Neutrophil (primary cell): ENCODE data around the gene PRLH.
"Not testable (repeated sequence)": the region's sequence is repeated elsewhere in the genome, so short reads cannot be mapped to it uniquely, and the experiment has no call there.

Experiments used
- H3K27ac ChIP-seq: fragments of 200-600 bp; sonication (generic); 2 replicates; pipeline ENCODE4 v1.5.1; 2016; ENCODE audit warnings: mild to moderate bottlenecking, moderate library complexity
- H3K27me3 ChIP-seq: fragments of 200-600 bp; sonication (generic); 2 replicates; pipeline ENCODE4 v1.6.0; 2016; ENCODE audit warnings: mild to moderate bottlenecking
- H3K36me3 ChIP-seq: fragments of 200-600 bp; sonication (generic); 2 replicates; pipeline ENCODE4 v1.5.1; 2017
- H3K4me1 ChIP-seq, 2 experiments: fragments of 200-600 bp in 1 of 2; sonication (generic) in 1 of 2; 1 replicate in 1 of 2; 2 replicates in 1 of 2; pipeline versions ENCODE4 v1.5.1 to v1.6.1; 2013 to 2016; ENCODE audit warnings: low read depth in 1 of 2, low read length in 1 of 2, mild to moderate bottlenecking in 1 of 2, moderate library complexity in 1 of 2; ENCODE audit not compliant: control insufficient read depth in 1 of 2, insufficient read depth in 1 of 2
- H3K4me3 ChIP-seq, 2 experiments: fragments of 200-600 bp in 1 of 2; sonication (generic) in 1 of 2; 1 replicate in 1 of 2; 2 replicates in 1 of 2; pipeline ENCODE4 v1.5.1; 2013 to 2016; ENCODE audit warnings: low read depth in 1 of 2, low read length in 1 of 2, mild to moderate bottlenecking in 1 of 2, moderate library complexity in 1 of 2
- H3K9me3 ChIP-seq: fragments of 200-600 bp; sonication (generic); 2 replicates; pipeline ENCODE4 v1.5.1; 2016
- CTCF ChIP-seq: fragments of 200-600 bp; sonication (generic); IDR thresholded peaks from 2 replicates; pipeline ENCODE4 v1.5.1; 2016; ENCODE audit warnings: antibody characterized with exemption

PRLH gene

GRCh38 chr2:237593036-237593435 is 26.7 kb downstream of the PRLH start:
- H3K9me3 ChIP-seq = no peaks in the 10 kb centered on the region
- no peaks in the 10 kb centered on the region for H3K4me1 ChIP-seq
- no peak for TF ChIP-seq CTCF
- H3K36me3 ChIP-seq = no peaks in the 10 kb centered on the region
- no peak overlapping the region for H3K4me3 ChIP-seq
- H3K27me3 ChIP-seq = peaks cover 23% of the 10 kb centered on the region
- no peak overlapping the region for H3K27ac ChIP-seq

GRCh38 chr2:237593596-237594320 is 27.4 kb downstream of the PRLH start:
- no peak for TF ChIP-seq CTCF

GRCh38 chr2:237594514-237594871 is 28.1 kb downstream of the PRLH start:
- Histone ChIP-seq H3K27ac (no peak overlapping the region), H3K4me3 (no peak overlapping the region), H3K36me3 (no peaks in the 10 kb centered on the region), H3K27me3 (peaks cover 22% of the 10 kb centered on the region), H3K4me1 (no peaks in the 10 kb centered on the region), H3K9me3 (no peaks in the 10 kb centered on the region)
- no peak for TF ChIP-seq CTCF

More at GRCh38 chr2:237593596-237594320, 27.4 kb downstream of the PRLH start:
- Histone ChIP-seq H3K27me3 (peaks cover 23% of the 10 kb centered on the region), H3K27ac (no peak overlapping the region), H3K4me3 (no peak overlapping the region), H3K4me1 (no peaks in the 10 kb centered on the region), H3K9me3 (no peaks in the 10 kb centered on the region), H3K36me3 (no peaks in the 10 kb centered on the region)

GRCh38 chr2:237595829-237596519 is 29.6 kb downstream of the PRLH start:
- H3K27me3 ChIP-seq = peaks cover 19% of the 10 kb centered on the region
- H3K9me3 ChIP-seq, H3K36me3 ChIP-seq, H3K4me1 ChIP-seq, H3K4me3 ChIP-seq, H3K27ac ChIP-seq: not testable (repeated sequence)

GRCh38 chr2:237596520-237597195 is 30.3 kb downstream of the PRLH start:
- no peak for TF ChIP-seq CTCF
- Histone ChIP-seq H3K27me3 (peaks cover 17% of the 10 kb centered on the region), H3K9me3 (no peaks in the 10 kb centered on the region)

More at GRCh38 chr2:237596520-237597195, 30.3 kb downstream of the PRLH start:
- H3K4me3 ChIP-seq = no peak overlapping the region
- no peaks in the 10 kb centered on the region for H3K4me1 ChIP-seq
- H3K27ac ChIP-seq = no peak overlapping the region
- no peaks in the 10 kb centered on the region for H3K36me3 ChIP-seq
